ENCODE measurements around the gene IVD. TPM values are rescaled to one million over a fixed set of nuclear protein-coding genes. Genes with fewer than 3 reads are reported as not detected.

Gene IVD
- total and polyA plus RNA-seq, 9 of the 15 experiments (the other 6 are each of a cell fraction or from before 2014, with no cell fraction given) = 0.15 to 4.5 (median 2.4) TPM

GRCh38 chr15:40397688-40398412, 7.7 kb upstream of the IVD start:
- no peaks in the 10 kb centered on the region for H3K27me3 ChIP-seq (ENCODE audit: control insufficient read depth in 2 of 2, insufficient read depth in 2 of 2, low read length in 2 of 2)
- no peak overlapping the region for H3K4me3 ChIP-seq
- TF ChIP-seq ZNF316 (IDR thresholded peaks at IDR 0.05) (0 out of 2 replicates have a peak, but pooled peaks have one; percentile 14), SRSF1 (IDR thresholded peaks at IDR 0.05; ENCODE audit: low read depth, low read length) (no peak)
- no peak overlapping the region for H2AFZ ChIP-seq (ENCODE audit: low read depth, low read length)
- 84% methylated on average over 8 of the region's 8 CpGs for WGBS (ENCODE audit: insufficient coverage, low coverage, missing lambda C conversion rate)
- POLR2A ChIA-PET = interaction anchor here (1.1 to 1.9 kb wide), 7 partner anchors 8 to 71 kb away, joined by 3 to 11 read pairs (median 4); no protein-coding TSS in a partner anchor
- no peaks in the 10 kb centered on the region for H3K9me3 ChIP-seq (replicated peaks; ENCODE audit: control insufficient read depth, insufficient read depth, low read depth, low read length)
- H3K79me2 ChIP-seq (ENCODE audit: control insufficient read depth, insufficient read depth, low read length) = no peaks in the 10 kb centered on the region
- no TSS peak for BruUV-seq (replicated peaks)
- no peaks in the 10 kb centered on the region for H4K20me1 ChIP-seq (replicated peaks; ENCODE audit: control insufficient read depth, insufficient read depth, low read length)
- FAIRE-seq (no peak), ATAC-seq (no peak), DNase-seq (ENCODE audit: extremely low read depth in 1 of 4, low spot score in 3 of 4) (no peak)
- intact Hi-C loops (cut with micrococcal nuclease) = no loop called here
- peak overlapping the region in 1 of 2 experiments; percentile 33; a peak in 1 of 4 replicates for H3K9ac ChIP-seq (ENCODE audit: insufficient read depth in 1 of 2, low read depth in 2 of 2, low read length in 2 of 2)
- H3K36me3 ChIP-seq (ENCODE audit: control insufficient read depth, insufficient read depth, low read length) = peaks cover 16% of the 10 kb centered on the region
- CTCF ChIA-PET (ENCODE audit: low intra/inter-chr PET ratio) = no interaction called here
- H3K4me2 ChIP-seq (ENCODE audit: insufficient read depth, low read length) = no peak overlapping the region
- in situ Hi-C loops (cut with MboI) = no loop called here
- H3K27ac ChIP-seq (ENCODE audit: extremely low read depth, low read depth, low read length) = no peak overlapping the region
- H3K4me1 ChIP-seq (replicated peaks in 1 of 2; ENCODE audit: control insufficient read depth in 2 of 2, insufficient read depth in 2 of 2, low read length in 2 of 2) = no peaks in the 10 kb centered on the region
- H3K9me1 ChIP-seq (ENCODE audit: control insufficient read depth, insufficient read depth, low read length) = no peaks in the 10 kb centered on the region

GRCh38 chr15:40398413-40398873, 7.2 kb upstream of the IVD start:
- Histone ChIP-seq H3K9me3 (replicated peaks; ENCODE audit: control insufficient read depth, insufficient read depth, low read depth, low read length) (no peaks in the 10 kb centered on the region), H4K20me1 (replicated peaks; ENCODE audit: control insufficient read depth, insufficient read depth, low read length) (no peaks in the 10 kb centered on the region), H3K4me2 (ENCODE audit: insufficient read depth, low read length) (no peak overlapping the region), H3K36me3 (ENCODE audit: control insufficient read depth, insufficient read depth, low read length) (peaks cover 10% of the 10 kb centered on the region), H3K9me1 (ENCODE audit: control insufficient read depth, insufficient read depth, low read length) (no peaks in the 10 kb centered on the region), H3K4me1 (replicated peaks in 1 of 2; ENCODE audit: control insufficient read depth in 2 of 2, insufficient read depth in 2 of 2, low read length in 2 of 2) (no peaks in the 10 kb centered on the region), H3K79me2 (ENCODE audit: control insufficient read depth, insufficient read depth, low read length) (no peaks in the 10 kb centered on the region), H3K4me3 (no peak overlapping the region), H3K27ac (ENCODE audit: extremely low read depth, low read depth, low read length) (no peak overlapping the region), H3K9ac (ENCODE audit: insufficient read depth in 1 of 2, low read depth in 2 of 2, low read length in 2 of 2) (no peak overlapping the region), H2AFZ (ENCODE audit: low read depth, low read length) (no peak overlapping the region), H3K27me3 (ENCODE audit: control insufficient read depth in 2 of 2, insufficient read depth in 2 of 2, low read length in 2 of 2) (no peaks in the 10 kb centered on the region)
- DNase-seq (ENCODE audit: extremely low read depth in 1 of 4, low spot score in 3 of 4) = no peak
- POLR2A ChIA-PET = interaction anchor here (0.6 to 1.9 kb wide), 7 partner anchors 9 to 339 kb away, joined by 3 to 11 read pairs (median 4); no protein-coding TSS in a partner anchor
- 25% methylated on average over 4 of the region's 4 CpGs for WGBS (ENCODE audit: insufficient coverage, low coverage, missing lambda C conversion rate)
- no peak for FAIRE-seq
- BruUV-seq (replicated peaks) = no TSS peak
- in situ Hi-C loops (cut with MboI) (no loop called here), intact Hi-C loops (cut with micrococcal nuclease) (no loop called here)
- ATAC-seq = no peak; the same call in 2 of the 3 replicates
- CTCF ChIA-PET (ENCODE audit: low intra/inter-chr PET ratio) = no interaction called here
- no peak for TF ChIP-seq SRSF1 (IDR thresholded peaks at IDR 0.05; ENCODE audit: low read depth, low read length)
- no peak for TF ChIP-seq ATF1 (CRISPR knock-in tag; IDR thresholded peaks at IDR 0.05)
- TF ChIP-seq ATF1 (tag; IDR thresholded peaks at IDR 0.05) = no peak
- TF ChIP-seq KAT8 (IDR thresholded peaks at IDR 0.05; ENCODE audit: low read depth) = no peak
- TF ChIP-seq ILK (tag; IDR thresholded peaks at IDR 0.05; ENCODE audit: borderline replicate concordance, low read depth) = no peak
- no peak for TF ChIP-seq EP300 (IDR thresholded peaks at IDR 0.05; ENCODE audit: low read length)
- TF ChIP-seq RFX7 (CRISPR knock-in tag; IDR thresholded peaks at IDR 0.05) = no peak
- no peak for TF ChIP-seq ZNF764 (CRISPR knock-in tag; IDR thresholded peaks at IDR 0.05; ENCODE audit: low read depth)
- no peak for TF ChIP-seq NFXL1 (CRISPR knock-in tag; IDR thresholded peaks at IDR 0.05)
- TF ChIP-seq BRCA1 (IDR thresholded peaks at IDR 0.05) = no peak
- TF ChIP-seq BRCA1 (CRISPR knock-in tag; IDR thresholded peaks at IDR 0.05) = no peak
- TF ChIP-seq ARHGAP35 (IDR thresholded peaks at IDR 0.05; ENCODE audit: partially characterized antibody) = no peak
- no peak for TF ChIP-seq THRA (IDR thresholded peaks at IDR 0.05)
- no peak for TF ChIP-seq SMAD2 (IDR thresholded peaks at IDR 0.05; ENCODE audit: low read depth, low read length)
- TF ChIP-seq ASH1L (IDR thresholded peaks at IDR 0.05; ENCODE audit: borderline replicate concordance, low read depth, partially characterized antibody) = no peak
